ENCODE data around the gene WASF2. TPM values are rescaled to one million over a fixed set of nuclear protein-coding genes. Genes with fewer than 3 reads are reported as not detected.
A peak's percentile ranks its signal among the peaks of the same experiment; 100 is the strongest.

Gene WASF2
- total RNA-seq, 1 donor from 2014 or later: 51.2 TPM

DNA sequence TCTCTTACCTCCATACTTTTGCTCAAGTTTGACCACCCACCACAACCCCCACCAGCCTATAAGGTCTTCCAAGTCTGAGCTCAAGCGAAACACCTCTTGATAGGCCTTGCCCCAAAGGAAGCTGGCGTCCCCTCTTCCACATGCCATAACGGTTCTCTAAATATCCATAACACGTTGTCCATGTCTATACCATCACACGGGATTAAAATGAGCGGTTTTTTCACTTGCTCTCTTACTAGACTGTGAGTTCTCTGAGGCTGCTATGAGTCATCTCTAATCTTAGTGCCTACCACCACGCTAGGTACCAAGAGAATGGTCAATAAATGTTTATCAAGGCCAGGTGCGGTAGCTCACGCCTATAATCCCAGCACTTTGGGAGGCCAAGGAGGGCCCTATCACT lies 41.0 kb downstream of the WASF2 start:
- H3K36me3 ChIP-seq: no peaks in the 10 kb centered on the region
- H3K4me1 ChIP-seq: peaks cover 90% of the 10 kb centered on the region
- no peaks in the 10 kb centered on the region for H3K27me3 ChIP-seq (ENCODE audit: low read depth)
- DNase-seq: no peak
- H3K27ac ChIP-seq (replicated peaks): no peak overlapping the region
- no peaks in the 10 kb centered on the region for H3K9me3 ChIP-seq (replicated peaks)
- intact Hi-C loops (cut with micrococcal nuclease): no loop called here
- no peak overlapping the region for H3K4me3 ChIP-seq
- TF ChIP-seq, protein P1, sequence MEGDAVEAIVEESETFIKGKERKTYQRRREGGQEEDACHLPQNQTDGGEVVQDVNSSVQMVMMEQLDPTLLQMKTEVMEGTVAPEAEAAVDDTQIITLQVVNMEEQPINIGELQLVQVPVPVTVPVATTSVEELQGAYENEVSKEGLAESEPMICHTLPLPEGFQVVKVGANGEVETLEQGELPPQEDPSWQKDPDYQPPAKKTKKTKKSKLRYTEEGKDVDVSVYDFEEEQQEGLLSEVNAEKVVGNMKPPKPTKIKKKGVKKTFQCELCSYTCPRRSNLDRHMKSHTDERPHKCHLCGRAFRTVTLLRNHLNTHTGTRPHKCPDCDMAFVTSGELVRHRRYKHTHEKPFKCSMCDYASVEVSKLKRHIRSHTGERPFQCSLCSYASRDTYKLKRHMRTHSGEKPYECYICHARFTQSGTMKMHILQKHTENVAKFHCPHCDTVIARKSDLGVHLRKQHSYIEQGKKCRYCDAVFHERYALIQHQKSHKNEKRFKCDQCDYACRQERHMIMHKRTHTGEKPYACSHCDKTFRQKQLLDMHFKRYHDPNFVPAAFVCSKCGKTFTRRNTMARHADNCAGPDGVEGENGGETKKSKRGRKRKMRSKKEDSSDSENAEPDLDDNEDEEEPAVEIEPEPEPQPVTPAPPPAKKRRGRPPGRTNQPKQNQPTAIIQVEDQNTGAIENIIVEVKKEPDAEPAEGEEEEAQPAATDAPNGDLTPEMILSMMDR (IDR thresholded peaks at IDR 0.05; ENCODE audit: borderline replicate concordance): no peak

DNA sequence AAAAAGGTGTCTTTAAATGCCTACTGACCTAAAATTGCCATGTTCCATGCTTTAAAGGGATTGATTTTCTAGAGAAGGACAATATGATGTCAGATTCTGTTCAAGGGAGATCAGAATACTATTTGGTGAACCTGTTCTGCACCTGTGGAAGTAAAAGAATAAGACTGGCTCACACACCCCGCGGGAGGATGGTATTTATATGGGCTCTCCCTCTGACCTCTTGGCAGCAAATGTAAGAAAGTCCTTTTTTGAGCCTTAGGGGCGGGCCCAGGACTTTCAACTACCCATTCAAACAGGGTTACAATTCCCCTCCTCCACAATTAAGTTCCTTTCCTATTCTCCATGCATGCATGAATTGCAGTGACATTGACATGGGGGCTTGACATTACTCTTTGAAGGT lies 42.1 kb downstream of the WASF2 start:
- Histone ChIP-seq H3K36me3 (no peaks in the 10 kb centered on the region), H3K4me1 (peaks cover 84% of the 10 kb centered on the region), H3K4me3 (no peak overlapping the region), H3K9me3 (replicated peaks) (no peaks in the 10 kb centered on the region), H3K27me3 (ENCODE audit: low read depth) (no peaks in the 10 kb centered on the region), H3K27ac (replicated peaks) (no peak overlapping the region)
- no peak for DNase-seq
- intact Hi-C loops (cut with micrococcal nuclease): no loop called here
- TF ChIP-seq, protein P1 (IDR thresholded peaks at IDR 0.05; ENCODE audit: borderline replicate concordance): no peak

DNA sequence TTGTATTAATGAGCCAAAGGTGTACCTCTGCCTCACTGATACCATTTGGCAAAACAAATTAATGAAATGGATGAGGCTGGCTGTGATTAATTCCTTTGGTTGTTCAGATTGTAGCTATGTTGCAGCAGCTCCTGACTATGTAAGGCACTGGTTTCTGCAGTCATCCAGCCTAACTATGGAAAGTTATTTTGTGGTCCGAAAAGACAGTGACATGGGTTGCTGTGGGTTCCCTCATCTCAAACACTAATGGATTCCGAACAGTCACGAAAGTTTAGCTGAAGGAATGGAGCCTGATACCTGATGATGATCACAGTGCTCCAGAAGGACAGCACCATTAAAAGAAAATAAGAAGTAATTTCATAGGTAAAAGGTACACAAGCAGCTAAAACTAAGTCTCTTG lies 42.6 kb downstream of the WASF2 start:
- intact Hi-C loops (cut with micrococcal nuclease): no loop called here
- Histone ChIP-seq H3K27me3 (ENCODE audit: low read depth) (no peaks in the 10 kb centered on the region), H3K36me3 (no peaks in the 10 kb centered on the region), H3K27ac (replicated peaks) (peak overlapping the region; percentile 19), H3K4me3 (no peak overlapping the region), H3K4me1 (peaks cover 89% of the 10 kb centered on the region), H3K9me3 (replicated peaks) (no peaks in the 10 kb centered on the region)
- TF ChIP-seq, protein P1 (IDR thresholded peaks at IDR 0.05; ENCODE audit: borderline replicate concordance): no peak
- DNase-seq: no peak

DNA sequence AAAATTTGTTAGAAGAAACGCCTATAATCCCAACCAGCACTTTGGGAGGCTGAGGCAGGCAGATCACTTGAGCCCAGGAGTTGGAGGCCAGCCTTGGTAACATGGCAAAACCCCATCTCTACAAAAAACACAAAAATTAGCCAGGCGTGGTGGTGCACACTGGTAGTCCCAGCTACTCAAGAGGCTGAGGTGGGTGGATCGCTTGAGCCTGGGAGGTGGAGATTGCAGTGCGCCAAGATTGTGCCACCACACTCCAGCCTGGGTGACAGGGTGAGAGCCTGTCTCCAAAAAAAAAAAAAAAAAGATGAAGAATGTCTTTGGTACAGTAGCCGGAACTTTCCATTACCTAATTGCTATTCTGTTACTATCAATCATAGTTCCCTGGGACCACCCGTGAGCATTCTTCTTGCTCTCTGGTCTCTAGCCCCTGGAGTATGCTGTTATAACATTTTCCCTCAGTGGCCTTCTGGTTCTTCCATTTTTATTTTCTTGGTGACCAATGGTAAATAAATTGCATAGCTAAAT lies 43.4 kb downstream of the WASF2 start:
- H3K4me1 ChIP-seq: peaks cover 84% of the 10 kb centered on the region

DNA sequence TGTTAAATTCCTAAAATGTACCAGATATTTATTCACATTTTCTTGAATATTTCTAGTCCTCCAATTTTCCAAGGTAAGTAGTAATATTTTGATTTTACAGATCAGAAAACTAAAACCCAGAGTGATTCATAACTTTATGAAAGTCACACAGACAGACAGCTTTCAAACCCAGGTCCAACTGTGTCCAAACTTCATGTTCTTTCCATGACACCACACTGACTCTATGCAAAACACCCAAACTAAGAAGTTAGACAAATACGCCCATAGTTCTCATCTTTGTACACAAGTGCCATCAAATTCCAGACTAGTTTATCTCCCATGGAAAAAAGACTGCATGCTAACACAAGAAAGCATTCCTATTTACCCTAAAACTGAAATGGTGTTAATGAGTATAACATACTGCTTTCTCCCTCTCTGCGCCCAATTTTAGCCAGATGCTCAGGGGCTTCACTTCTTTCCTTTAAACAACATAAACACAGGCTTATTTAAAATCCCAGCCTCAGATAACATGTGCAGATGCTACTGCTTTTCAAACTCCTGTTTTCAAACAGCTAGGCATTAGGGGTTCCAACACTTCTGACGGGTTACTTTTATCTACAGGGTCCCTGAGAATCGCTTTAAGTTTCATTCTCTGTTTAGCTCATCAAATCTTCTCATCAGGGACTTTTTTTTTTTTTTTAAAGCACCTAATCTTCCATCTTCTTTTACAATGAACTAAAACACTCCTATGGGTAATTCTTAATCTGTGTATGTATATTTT lies 44.6 kb downstream of the WASF2 start:
- Histone ChIP-seq H3K27ac (replicated peaks) (peak overlapping the region; percentile 33), H3K4me3 (no peak overlapping the region), H3K4me1 (peaks cover 73% of the 10 kb centered on the region), H3K9me3 (replicated peaks) (no peaks in the 10 kb centered on the region), H3K36me3 (peaks cover 9% of the 10 kb centered on the region), H3K27me3 (ENCODE audit: low read depth) (no peaks in the 10 kb centered on the region)
- intact Hi-C loops (cut with micrococcal nuclease): no loop called here
- TF ChIP-seq, protein P1 (IDR thresholded peaks at IDR 0.05; ENCODE audit: borderline replicate concordance): no peak
- DNase-seq: no peak

More for the DNA sequence above, 43.4 kb downstream of the WASF2 start:
- no peaks in the 10 kb centered on the region for H3K9me3 ChIP-seq (replicated peaks)
- no peaks in the 10 kb centered on the region for H3K36me3 ChIP-seq
- no peak for DNase-seq
- no peak overlapping the region for H3K27ac ChIP-seq (replicated peaks)
- intact Hi-C loops (cut with micrococcal nuclease): no loop called here
- H3K4me3 ChIP-seq: no peak overlapping the region
- TF ChIP-seq, protein P1 (IDR thresholded peaks at IDR 0.05; ENCODE audit: borderline replicate concordance): no peak
- no peaks in the 10 kb centered on the region for H3K27me3 ChIP-seq (ENCODE audit: low read depth)
